Stimulated activated CD4-positive, alpha-beta T cell treated with anti-CD3 and anti-CD28 coated beads, Interleukin-15, amount 100 ng/mL, for 24 hours (primary cell): ENCODE data around the gene PFKP.
"Not testable (repeated sequence)": the region's sequence is repeated elsewhere in the genome, so short reads cannot be mapped to it uniquely, and the experiment has no call there.

Experiments
- DNase-seq: peaks from one replicate; pipeline ENCODE4 v3.0.0-alpha.2; 2020

PFKP gene

GRCh38 chr10:3048119-3049019 lies 19.0 kb upstream of the PFKP start:
- DNase-seq, result no peak

DNA sequence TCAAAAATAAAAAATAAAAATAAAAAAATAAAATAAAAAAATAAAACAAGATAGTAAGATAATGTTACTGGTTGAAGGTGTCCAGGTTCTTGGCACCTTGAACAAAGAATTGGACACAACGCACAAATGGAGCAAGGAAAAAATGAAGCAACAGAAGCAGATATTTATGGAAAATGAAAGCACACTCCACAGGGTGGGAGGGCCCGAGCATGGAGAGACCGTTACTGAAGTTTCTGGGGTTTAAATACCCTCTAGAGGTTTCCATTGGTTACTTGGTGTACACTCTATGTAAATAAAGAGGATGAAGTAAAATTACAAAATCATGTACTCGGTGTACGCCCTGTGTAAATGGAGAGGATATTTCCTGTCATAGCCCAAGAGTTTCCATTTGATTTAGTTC lies 15.7 kb upstream of the PFKP start:
- DNase-seq, result no peak

DNA sequence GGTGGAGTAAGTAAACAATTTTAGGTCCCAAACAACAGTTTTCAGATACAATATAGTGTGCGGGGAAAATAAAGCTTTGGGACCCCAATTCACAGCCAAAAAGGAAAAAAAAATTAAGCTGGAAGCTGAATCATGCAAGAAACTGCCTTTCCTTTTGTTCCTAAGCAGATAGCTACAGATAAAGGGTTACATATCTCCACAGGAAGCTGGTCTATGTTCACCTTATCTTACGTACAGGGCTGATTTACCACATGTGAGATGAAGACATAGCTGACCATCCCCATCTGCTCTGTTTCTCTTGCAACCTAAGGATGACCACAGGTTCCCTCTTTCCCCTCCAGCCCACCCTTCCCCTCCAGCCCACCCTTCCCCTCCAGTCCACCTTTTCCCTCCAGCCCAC lies 14.2 kb upstream of the PFKP start:
- no peak for DNase-seq

DNA sequence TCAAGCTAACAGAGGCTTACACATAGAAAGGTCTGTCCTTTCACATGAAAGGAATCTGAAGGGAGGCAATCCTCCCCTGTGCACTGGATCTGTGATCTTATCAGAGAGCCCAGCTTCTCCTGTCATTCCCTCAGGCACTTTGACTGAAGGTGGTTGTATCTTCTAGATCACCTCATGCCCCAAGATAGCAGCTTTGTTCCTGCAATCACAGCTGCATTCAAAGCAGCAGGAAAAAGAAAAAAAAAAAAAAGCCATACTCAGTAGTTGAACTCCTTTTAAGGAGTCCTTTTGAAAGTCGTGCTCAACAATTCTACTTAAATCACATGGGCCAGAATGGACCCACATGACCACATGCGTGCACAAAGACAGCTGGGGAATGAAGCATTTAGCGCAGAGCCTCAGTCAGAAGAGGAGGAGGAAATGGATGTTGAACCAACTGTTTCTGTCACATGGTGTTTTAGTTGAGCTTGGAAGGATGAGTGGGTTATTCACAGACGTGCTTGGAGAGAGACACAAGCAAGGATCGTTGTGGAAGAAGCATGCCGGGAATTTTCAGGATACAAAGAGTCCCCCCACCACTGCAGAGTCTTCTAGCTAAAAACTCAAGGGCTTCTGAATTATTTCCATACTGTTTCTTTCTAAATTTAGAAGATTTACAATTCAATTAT lies 13.0 kb upstream of the PFKP start:
- DNase-seq, result no peak

DNA sequence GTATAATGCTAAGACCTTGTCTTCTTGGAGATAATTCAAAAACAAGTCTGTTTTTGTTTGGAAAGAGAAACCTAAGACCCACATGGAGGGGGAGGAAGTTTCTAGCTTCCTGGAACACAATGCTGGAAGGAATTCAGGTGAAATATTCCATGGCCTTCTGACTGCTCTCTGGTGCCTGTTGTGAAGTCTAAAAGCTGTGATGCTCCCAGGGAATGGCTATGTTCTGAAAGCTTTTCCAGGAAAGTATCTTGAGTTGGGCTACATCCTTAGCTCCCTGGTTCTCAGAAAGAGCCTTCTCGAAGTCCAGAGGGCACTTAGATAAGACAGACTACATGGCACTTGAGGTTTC lies 12.5 kb upstream of the PFKP start:
- DNase-seq, result no peak

DNA sequence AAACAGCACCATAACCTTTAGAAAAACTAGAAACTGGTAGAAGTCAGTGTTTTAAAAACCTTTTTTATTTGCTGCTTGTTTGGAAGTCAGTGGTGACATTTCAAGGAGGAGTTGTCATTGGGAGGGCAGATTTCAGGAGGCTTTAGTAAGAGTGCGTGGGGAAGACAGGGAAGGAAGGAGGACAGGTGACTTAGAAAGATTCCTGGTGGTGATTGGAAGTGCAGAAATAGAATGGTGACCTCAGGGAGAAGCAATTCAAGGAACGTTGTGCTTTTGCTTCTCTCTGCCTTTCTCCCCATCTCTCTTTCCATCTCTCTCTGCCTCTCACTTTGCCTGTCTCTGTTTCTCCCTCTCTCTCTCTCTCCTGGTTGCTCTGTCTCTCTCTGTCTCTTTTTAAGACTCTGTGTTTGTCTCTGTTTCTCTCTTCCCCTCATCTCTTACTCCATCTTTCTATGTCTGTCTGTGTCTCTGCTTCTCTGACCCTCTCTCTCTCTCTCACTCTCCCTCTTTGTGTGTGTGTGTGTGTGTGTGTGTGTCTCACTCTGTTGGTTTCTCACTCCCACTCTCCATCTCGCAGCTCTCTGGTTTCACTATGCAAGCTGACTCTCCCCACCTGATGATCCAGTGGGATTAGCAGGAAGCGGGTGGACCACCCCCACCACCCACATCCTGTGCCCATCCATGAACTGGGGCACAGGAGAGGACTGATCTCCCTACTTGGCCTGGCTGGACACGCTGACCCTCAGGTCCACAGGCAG lies 10.9 kb upstream of the PFKP start:
- DNase-seq, result no peak

GRCh38 chr10:3057946-3058345 lies 9.4 kb upstream of the PFKP start:
- DNase-seq, result no peak

GRCh38 chr10:3059974-3060373 lies 7.4 kb upstream of the PFKP start:
- DNase-seq, result no peak

DNA sequence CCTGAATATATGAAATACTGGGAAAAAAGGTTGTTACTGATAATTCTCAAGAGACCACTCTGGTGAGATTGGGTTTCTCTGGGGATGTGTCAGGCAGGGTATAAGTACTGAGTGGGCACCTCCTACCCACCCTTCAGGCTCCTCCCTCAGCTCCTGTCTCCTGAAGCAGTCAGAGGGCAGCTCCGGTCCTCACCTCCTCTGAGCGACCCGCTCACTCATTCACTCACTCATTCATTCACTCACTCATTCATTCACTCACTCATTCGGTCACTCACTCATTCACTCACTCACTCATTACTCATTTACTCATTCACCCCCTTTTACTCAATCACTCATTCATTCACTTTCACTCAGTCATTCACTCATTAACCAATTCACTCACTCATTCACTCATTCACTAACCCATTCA lies 6.9 kb upstream of the PFKP start:
- no peak for DNase-seq

DNA sequence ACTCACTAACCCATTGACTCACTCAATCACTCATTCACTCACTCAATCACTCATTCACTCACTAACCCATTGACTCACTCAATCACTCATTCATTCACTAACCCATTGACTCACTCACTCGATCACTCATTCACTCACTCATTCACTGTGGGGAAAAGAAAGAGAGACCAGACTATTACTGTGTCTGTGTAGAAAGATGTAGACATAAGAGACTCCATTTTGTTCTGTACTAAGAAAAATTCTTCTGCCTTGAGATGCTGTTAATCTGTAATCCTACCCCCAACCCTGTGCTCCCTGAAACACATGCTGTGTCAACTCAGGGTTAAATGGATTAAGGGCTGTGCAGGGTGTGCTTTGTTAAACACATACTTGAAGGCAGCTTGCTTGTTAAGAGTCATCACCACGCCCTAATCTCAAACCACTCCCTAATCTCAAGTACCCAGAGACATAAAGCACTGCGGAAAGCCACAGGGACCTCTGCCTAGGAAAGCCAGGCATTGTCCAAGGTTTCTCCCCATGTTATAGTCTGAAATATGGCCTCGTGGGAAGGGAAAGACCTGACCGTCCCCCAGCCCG lies 5.9 kb upstream of the PFKP start:
- DNase-seq, result not testable (repeated sequence)

- no peak for DNase-seq
These were observed 4.7 kb upstream of the PFKP start for GRCh38 chr10:3062502-3063186.

GRCh38 chr10:3064423-3064822 lies 2.9 kb upstream of the PFKP start:
- no peak for DNase-seq

- no peak for DNase-seq
These were observed 1.7 kb upstream of the PFKP start for GRCh38 chr10:3065622-3066021.

- DNase-seq, result no peak
These were observed 831 bp upstream of the PFKP start for GRCh38 chr10:3066317-3067117.

GRCh38 chr10:3067859-3068179 lies 471 bp downstream of the PFKP start:
- DNase-seq, result no peak

- DNase-seq, result peak; percentile 84
These were observed 1.0 kb downstream of the PFKP start for GRCh38 chr10:3068201-3068967.

- DNase-seq, result peak; percentile 56
These were observed 1.8 kb downstream of the PFKP start for GRCh38 chr10:3068968-3069737.

DNA sequence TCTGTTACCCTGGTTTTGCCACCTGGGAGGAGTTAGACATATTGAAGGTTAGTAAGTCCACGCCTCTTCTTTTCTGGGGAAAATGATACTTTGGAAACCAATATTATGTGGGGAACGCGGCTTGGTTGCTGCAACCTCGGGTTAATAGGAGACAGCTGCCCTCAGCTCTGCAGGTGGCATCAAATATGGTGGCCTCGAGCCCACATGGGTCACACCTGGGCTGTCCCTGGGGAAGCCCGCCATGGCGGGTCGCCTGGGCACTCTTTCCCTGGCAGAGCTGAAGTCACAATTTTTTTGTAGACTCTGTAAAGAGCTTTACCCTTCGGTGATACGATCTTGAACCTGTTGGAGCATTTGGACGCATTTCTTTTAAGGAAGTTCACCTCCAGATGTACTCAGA lies 2.5 kb downstream of the PFKP start:
- DNase-seq, result no peak

GRCh38 chr10:3071405-3072198 lies 4.3 kb downstream of the PFKP start:
- peak; percentile 63 for DNase-seq
